ENCODE data around the gene SLC25A26.

Gene SLC25A26

DNA sequence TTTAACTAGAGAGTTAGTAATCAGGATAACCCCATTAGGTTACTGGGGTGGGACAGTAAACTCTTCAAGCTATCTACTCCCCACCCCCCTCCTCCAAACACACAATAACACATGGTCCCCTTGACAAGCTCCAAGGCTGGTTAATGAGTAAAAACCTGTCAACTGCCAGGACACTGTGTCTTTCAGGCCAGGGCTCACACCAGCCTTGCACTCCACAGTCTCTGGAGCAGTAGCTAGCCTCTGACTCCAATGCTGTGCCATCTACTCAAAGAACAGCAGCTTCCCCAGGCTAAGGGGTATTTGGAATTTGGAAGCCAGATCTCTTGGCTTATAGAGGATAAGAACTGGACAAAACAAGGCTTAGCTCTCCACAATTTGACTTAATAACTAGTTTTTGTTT lies 164.3 kb downstream of the SLC25A26 start:
- H3K36me3 ChIP-seq (ENCODE audit: insufficient read depth, low read length) = peaks cover 58% of the 10 kb centered on the region
- no peaks in the 10 kb centered on the region for H3K9me3 ChIP-seq (ENCODE audit: control insufficient read depth, insufficient read depth, low read length)
- no peaks in the 10 kb centered on the region for H3K4me1 ChIP-seq (ENCODE audit: insufficient read depth, low read length)
- no peak overlapping the region for H3K9ac ChIP-seq (ENCODE audit: low read depth, low read length)

DNA sequence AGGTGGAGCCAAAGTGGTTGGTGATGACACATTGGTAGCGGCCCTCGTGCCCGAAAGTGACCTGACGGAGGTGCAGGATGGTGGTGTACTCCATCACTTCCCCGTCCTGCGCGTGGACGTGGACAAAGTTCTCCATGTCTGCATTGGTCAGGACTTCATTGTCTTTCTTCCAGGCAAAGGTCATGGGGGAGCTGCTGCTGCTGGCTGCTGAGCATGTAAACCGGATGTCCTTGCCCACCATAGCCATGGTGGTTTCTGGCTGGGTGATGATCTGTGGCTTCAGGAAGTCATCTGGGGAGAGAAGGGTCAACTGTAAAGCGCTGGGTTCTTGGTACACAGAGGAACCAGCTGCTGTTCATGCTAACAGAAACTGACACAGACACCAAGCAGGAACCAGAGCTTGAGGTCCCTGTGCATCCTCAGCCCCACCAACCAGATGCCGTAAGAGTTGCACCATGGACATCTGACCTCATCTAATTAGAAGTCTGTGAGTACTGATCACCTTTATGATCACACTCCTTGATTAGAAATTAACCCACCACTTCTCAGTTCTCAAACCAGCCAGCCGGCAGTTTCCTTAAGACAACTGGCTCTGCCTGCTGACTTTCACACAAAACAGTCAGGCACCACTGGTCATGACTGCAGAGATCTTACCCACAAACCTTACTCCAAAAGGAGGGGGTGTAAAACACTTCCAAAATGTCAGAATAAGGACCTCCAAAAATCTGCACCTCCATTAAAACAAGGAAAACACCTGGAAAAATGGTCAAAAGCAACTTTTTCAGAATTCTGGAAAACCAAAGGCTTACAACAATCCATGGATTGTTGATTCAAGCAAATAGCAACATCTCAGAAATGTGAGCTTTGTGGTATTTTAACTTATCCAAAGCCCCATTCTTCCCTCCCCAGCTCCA lies 165.5 kb downstream of the SLC25A26 start:
- Histone ChIP-seq H3K9me3 (ENCODE audit: control insufficient read depth, insufficient read depth, low read length) (no peaks in the 10 kb centered on the region), H3K9ac (ENCODE audit: low read depth, low read length) (no peak overlapping the region), H3K4me1 (ENCODE audit: insufficient read depth, low read length) (no peaks in the 10 kb centered on the region), H3K36me3 (ENCODE audit: insufficient read depth, low read length) (peaks cover 46% of the 10 kb centered on the region)

DNA sequence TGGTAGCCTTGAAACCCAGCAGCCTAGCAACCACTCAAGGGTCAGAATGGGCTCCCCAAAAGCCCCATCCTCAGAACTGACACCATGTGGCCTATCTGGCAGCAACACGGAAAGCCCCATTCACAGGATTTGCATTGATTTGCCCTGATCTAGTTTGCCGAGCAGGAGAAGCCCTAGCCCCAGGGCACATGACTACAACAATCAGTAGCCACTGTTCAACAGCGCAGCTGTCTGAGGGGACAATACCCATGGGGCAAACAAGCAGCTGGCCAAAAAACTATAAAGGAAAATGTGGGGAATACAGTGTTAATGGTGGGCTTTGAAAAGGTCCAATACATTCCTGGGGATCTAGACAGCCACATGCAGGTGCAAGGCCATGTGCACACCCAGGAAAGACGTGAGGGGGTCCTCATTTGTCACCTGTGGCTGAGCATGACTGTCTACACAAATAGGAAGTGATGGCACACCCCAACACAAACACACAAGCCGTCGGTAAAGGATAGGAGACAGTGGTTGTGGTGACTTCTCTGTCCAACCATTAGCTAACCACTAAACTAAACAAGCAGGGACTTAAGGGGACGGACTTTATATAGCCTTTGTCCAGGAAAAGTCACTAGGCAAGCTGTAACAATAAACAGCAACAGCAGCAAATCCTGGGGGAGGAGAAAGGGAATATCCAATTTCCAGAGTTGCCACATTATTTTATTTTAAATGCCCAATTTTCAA lies 166.3 kb downstream of the SLC25A26 start:
- H3K4me1 ChIP-seq (ENCODE audit: insufficient read depth, low read length) = no peaks in the 10 kb centered on the region
- no peak overlapping the region for H3K9ac ChIP-seq (ENCODE audit: low read depth, low read length)
- H3K36me3 ChIP-seq (ENCODE audit: insufficient read depth, low read length) = peaks cover 43% of the 10 kb centered on the region
- H3K9me3 ChIP-seq (ENCODE audit: control insufficient read depth, insufficient read depth, low read length) = no peaks in the 10 kb centered on the region

DNA sequence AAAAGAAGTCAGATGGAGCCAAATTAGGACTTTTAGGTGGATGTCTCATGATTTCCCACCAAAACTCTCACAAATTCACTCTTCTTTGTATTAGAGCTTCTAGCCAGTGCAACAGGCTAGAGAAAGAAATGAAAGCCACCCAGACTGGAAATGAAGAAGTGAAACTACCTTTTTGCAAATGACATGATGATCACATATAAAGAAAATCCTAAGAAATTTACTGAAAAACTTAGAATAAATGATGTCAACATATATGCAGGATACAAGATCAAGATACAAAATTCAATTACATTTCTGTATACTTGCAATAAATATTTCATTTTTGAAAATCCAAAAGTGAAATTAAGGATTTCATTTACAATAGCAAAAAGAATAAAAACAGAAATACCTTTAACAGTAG lies 169.2 kb downstream of the SLC25A26 start:
- Histone ChIP-seq H3K36me3 (ENCODE audit: insufficient read depth, low read length) (peaks cover 23% of the 10 kb centered on the region), H3K9me3 (ENCODE audit: control insufficient read depth, insufficient read depth, low read length) (no peaks in the 10 kb centered on the region), H3K9ac (ENCODE audit: low read depth, low read length) (no peak overlapping the region), H3K4me1 (ENCODE audit: insufficient read depth, low read length) (no peaks in the 10 kb centered on the region)

DNA sequence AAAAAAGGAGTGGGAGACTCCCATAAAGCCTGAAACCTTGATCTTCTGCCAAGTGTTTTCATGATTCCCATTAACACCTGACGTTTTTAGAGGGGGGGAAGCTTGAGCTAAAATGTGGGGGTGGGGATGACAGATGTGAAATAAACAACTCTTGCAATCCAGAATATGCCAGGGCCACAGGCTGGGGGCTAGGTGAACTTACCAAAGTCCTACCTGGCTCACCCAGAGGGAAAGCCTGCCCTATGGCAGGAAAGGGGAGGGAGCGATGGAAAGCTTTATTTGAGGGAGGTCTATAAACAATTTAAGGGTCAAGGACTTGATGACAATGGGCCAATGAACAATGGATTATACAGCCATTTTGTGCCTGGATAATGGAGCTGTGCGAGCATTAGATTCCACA lies 171.7 kb downstream of the SLC25A26 start:
- Histone ChIP-seq H3K36me3 (ENCODE audit: insufficient read depth, low read length) (peaks cover 21% of the 10 kb centered on the region), H3K9ac (ENCODE audit: low read depth, low read length) (no peak overlapping the region), H3K9me3 (ENCODE audit: control insufficient read depth, insufficient read depth, low read length) (no peaks in the 10 kb centered on the region), H3K4me1 (ENCODE audit: insufficient read depth, low read length) (no peaks in the 10 kb centered on the region)

DNA sequence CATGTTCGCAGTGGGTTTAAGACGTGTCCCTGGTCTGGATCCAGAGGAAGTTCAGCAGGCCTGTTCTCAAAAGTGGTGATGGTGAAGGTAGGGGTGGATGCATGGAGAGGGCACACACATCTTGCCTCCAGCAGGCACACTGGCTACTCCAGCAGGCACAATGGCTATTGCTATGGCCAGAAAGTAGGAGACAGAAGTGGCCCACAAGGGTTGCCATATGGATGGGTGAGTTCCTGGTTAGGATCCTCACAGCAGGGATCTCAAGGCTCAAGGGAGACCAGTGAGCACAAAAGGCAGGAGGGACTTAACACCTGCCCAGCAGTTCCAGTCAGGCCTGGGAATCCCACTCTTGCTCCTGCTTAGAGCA lies 172.1 kb downstream of the SLC25A26 start:
- Histone ChIP-seq H3K36me3 (ENCODE audit: insufficient read depth, low read length) (peaks cover 25% of the 10 kb centered on the region), H3K4me1 (ENCODE audit: insufficient read depth, low read length) (no peaks in the 10 kb centered on the region), H3K9me3 (ENCODE audit: control insufficient read depth, insufficient read depth, low read length) (no peaks in the 10 kb centered on the region), H3K9ac (ENCODE audit: low read depth, low read length) (no peak overlapping the region)

DNA sequence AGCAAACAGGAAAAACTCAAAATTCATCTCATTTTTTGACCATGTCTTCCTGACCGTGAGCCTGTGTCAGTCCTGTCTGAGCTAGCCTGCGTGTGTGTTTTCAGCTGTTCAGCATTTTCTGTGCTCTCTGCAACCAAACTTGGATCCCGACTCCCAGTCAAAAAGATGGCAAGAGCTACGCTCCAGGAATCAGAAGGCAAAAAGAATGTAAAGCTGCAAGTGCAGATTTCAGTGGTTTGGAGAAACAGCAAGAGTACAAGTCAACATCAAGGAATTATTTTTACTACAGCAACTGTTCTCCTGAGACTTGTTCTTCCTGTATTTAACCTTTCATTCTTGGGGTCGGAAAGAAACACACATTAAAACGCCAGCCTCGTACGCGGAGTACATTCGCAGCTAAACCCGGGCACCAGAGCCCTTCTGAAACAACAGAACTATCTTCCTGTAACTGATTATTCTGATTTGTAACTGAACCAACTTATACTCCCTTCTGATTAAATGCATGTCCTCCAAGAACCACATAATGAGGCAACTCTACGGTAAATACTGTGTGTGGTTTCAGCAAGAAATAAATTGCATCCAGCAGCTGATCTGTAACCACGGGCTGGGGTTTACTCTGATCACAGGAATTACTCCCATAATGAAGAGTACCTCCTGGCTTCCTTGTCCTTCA lies 172.7 kb downstream of the SLC25A26 start:
- H3K9ac ChIP-seq (ENCODE audit: low read depth, low read length) = no peak overlapping the region
- no peaks in the 10 kb centered on the region for H3K4me1 ChIP-seq (ENCODE audit: insufficient read depth, low read length)
- no peaks in the 10 kb centered on the region for H3K9me3 ChIP-seq (ENCODE audit: control insufficient read depth, insufficient read depth, low read length)
- H3K36me3 ChIP-seq (ENCODE audit: insufficient read depth, low read length) = peaks cover 30% of the 10 kb centered on the region

DNA sequence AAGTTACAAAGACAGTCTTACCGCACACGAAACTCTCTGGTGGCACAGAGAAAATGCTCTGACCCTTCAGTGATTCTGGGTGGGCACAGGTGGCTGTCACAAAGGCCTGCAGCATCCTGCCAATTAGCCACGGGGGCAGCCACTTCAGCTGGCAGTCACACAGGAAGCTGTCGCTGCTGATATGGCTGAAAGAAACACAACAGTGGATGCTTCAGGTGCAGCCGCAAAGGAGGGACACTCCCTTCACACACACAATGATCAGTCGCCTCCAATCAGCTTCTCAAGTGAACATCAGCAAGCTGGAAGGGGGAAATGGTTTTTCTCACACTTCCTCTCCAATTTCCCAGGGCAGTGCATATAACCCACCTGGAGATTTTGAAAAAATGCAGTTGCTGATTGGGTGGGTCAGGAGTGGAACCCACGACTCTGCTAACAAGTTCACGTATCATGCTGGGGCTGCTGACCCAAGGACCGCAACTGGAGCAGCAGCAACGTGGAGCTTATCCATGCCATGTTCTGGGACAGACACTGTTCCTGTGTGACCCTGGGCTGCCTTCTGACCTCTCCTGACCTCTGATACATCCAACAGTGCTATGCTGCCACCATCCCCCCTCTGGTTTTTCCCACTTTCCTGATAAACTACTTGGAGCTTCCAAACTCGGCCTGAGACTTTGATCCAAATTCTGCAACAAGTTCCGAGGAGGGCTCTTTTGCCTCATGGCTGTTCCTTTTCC lies 173.4 kb downstream of the SLC25A26 start:
- H3K9me3 ChIP-seq (ENCODE audit: control insufficient read depth, insufficient read depth, low read length) = no peaks in the 10 kb centered on the region
- H3K4me1 ChIP-seq (ENCODE audit: insufficient read depth, low read length) = no peaks in the 10 kb centered on the region
- H3K9ac ChIP-seq (ENCODE audit: low read depth, low read length) = no peak overlapping the region
- peaks cover 31% of the 10 kb centered on the region for H3K36me3 ChIP-seq (ENCODE audit: insufficient read depth, low read length)

DNA sequence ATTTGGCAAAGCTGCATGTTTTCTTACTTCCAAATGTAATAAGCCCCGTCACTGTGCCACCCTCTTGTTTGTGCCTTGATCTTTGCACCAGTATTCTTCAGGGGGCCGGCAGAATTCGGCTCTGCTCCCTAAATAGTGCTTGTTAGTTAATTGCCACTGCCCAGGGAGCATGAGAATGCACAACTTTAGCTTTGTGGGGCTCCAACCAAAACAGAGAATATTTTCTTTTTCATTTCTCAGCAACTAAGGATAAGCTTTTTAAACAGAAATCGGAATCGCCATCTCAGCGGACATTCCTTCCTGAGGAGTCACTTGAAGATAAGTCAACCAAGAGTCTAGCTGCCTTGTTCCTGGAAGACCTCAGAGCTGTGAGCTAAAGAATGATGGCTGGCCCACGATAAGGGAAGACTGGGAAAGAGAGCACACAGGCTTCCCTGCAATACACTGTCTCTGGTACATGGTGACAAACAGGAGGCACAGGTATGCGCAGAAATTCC lies 174.0 kb downstream of the SLC25A26 start:
- H3K4me1 ChIP-seq (ENCODE audit: insufficient read depth, low read length) = no peaks in the 10 kb centered on the region
- H3K9ac ChIP-seq (ENCODE audit: low read depth, low read length) = no peak overlapping the region
- no peaks in the 10 kb centered on the region for H3K9me3 ChIP-seq (ENCODE audit: control insufficient read depth, insufficient read depth, low read length)
- peaks cover 31% of the 10 kb centered on the region for H3K36me3 ChIP-seq (ENCODE audit: insufficient read depth, low read length)

DNA sequence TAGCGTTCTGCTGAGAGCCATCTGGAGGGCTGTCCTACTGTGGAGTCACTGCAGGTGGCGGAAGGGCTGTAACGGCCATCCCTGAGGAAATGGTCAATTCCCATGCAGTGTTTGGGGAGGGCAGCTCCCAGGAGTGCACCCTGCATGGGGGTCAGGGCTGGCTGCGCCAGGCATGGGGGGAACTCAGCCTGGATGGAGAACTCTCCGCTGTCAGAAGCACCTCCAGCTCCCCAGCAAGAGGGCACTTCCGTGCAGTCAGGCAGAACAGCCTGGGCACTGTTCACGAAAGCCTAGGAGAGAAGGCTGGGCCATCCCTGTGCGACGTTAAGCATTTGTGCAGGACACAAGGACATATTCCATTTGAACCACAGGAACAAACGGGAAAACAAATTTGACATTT lies 174.8 kb downstream of the SLC25A26 start:
- Histone ChIP-seq H3K36me3 (ENCODE audit: insufficient read depth, low read length) (peaks cover 31% of the 10 kb centered on the region), H3K9ac (ENCODE audit: low read depth, low read length) (no peak overlapping the region), H3K9me3 (ENCODE audit: control insufficient read depth, insufficient read depth, low read length) (no peaks in the 10 kb centered on the region), H3K4me1 (ENCODE audit: insufficient read depth, low read length) (no peaks in the 10 kb centered on the region)

DNA sequence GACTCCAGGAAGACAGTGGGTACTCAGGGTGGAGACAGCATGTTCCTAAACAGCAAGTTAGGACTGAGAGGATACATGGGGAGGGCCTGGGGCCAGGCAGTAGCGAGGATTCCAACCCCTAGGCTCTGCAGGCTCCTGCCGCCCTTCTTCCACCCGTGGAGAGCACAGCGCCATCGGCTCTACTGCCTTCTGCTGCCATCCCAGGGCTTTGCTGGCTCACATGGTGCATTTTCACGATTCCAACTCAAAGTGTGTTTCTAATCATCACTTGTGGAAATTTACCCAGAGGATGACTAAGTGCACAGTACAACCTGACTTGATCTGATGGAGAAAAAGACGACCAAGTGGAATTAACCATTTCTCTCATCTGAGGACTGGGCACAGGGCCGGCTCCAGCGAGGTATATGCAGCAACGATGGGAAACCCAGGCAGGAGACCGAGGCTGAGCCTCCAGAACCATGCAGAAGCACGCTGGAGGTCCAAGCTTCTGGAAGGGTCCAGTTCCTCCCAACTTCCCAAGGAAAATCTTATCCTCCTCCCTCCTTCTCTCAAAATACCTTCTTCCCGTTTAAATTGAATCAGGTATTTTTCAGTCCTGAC lies 175.5 kb downstream of the SLC25A26 start:
- H3K9me3 ChIP-seq (ENCODE audit: control insufficient read depth, insufficient read depth, low read length) = no peaks in the 10 kb centered on the region
- H3K9ac ChIP-seq (ENCODE audit: low read depth, low read length) = no peak overlapping the region
- peaks cover 3% of the 10 kb centered on the region; the same call in 1 of the 2 replicates for H3K4me1 ChIP-seq (ENCODE audit: insufficient read depth, low read length)
- peaks cover 31% of the 10 kb centered on the region for H3K36me3 ChIP-seq (ENCODE audit: insufficient read depth, low read length)

DNA sequence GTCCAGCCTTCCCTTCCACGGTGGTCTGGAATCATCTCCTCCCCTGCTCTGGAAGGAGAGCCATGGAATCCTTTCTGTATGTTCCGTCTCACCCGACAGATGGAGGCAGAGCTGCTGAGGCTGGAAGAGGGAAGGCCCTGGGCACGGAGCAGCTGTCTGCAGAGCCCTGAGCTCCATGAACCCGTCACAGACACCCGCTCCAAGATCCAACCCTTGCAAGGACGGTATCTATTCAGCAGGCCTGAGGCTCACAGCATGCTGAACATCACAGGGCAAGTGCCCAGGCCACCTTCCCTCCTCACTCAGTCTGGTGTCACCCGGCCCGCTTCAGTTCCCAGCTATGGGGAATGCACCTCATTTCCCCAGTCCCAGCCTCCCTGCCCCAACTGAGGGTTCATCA lies 176.1 kb downstream of the SLC25A26 start:
- Histone ChIP-seq H3K36me3 (ENCODE audit: insufficient read depth, low read length) (peaks cover 31% of the 10 kb centered on the region), H3K9me3 (ENCODE audit: control insufficient read depth, insufficient read depth, low read length) (no peaks in the 10 kb centered on the region), H3K9ac (ENCODE audit: low read depth, low read length) (no peak overlapping the region), H3K4me1 (ENCODE audit: insufficient read depth, low read length) (peaks cover 7% of the 10 kb centered on the region; the same call in 1 of the 2 replicates)

DNA sequence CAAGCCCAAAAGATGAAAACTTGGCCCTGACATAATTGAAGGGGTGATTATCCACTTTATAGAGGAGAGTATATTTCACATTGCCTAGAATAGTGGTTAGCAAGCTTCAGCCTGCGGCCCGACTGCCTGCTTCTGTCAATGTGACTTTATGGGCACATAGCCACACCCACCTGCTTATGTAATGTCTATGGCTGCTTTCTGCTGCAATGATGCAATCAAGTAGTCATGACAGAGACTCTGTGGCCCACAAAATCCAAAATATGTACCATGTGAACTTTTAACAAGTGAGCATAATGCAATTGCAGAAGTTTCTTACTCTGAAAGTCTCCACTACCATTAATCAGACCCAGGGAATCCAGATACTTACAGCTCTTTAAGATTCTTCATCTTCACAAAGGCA lies 176.9 kb downstream of the SLC25A26 start:
- H3K9me3 ChIP-seq (ENCODE audit: control insufficient read depth, insufficient read depth, low read length) = no peaks in the 10 kb centered on the region
- H3K4me1 ChIP-seq (ENCODE audit: insufficient read depth, low read length) = peaks cover 12% of the 10 kb centered on the region; the same call in 1 of the 2 replicates
- H3K36me3 ChIP-seq (ENCODE audit: insufficient read depth, low read length) = peaks cover 29% of the 10 kb centered on the region
- no peak overlapping the region for H3K9ac ChIP-seq (ENCODE audit: low read depth, low read length)
